ENCODE data around the gene DPM3. TPM values are rescaled to one million over a fixed set of nuclear protein-coding genes. Genes with fewer than 3 reads are reported as not detected.
"Not testable (repeated sequence)": the region's sequence is repeated elsewhere in the genome, so short reads cannot be mapped to it uniquely, and the experiment has no call there.

Gene DPM3
- total RNA-seq, 1 experiment from 2014 or later: 27.8 TPM

DNA sequence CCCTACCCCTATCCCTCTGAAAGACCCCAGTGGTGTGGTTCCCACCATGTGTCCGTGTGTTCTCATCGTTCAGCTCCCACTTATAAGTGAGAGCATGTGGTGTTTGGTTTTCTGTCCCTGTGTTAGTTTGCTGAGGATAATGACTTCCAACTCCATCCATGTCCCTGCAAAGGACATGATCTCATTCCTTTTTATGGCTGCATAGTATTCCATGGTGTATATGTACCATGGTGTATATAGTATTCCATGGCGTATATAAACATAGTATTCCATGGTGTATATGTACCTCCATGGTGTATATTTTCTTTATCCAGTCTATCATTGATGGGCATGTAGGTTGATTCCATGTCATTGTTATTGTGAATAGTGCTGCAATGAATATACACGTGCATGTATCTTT is 23.5 kb upstream of the DPM3 start:
- DNase-seq; intact Hi-C loops (cut with micrococcal nuclease; ENCODE audit: unreplicated experiment); H3K27me3 Mint-ChIP-seq (ENCODE audit: insufficient read depth, unreplicated experiment); POLR2A ChIA-PET; H3K9me3 ChIP-seq; H3K36me3 Mint-ChIP-seq (ENCODE audit: insufficient read depth, unreplicated experiment); H3K4me1 Mint-ChIP-seq (ENCODE audit: low read depth, unreplicated experiment); H3K4me1 ChIP-seq; H3K9me3 Mint-ChIP-seq (ENCODE audit: unreplicated experiment); H3K4me3 Mint-ChIP-seq (ENCODE audit: unreplicated experiment); H3K36me3 ChIP-seq (ENCODE audit: control insufficient read depth, insufficient read depth, low read length); H3K27me3 ChIP-seq (replicated peaks; ENCODE audit: control insufficient read depth, insufficient read depth, low read length); H3K4me3 ChIP-seq (ENCODE audit: low read depth, low read length); H3K27ac Mint-ChIP-seq (ENCODE audit: unreplicated experiment); BruUV-seq (replicated peaks): not testable (repeated sequence)
- CTCF ChIA-PET: interaction anchor here (1.1 kb wide), 1 partner anchor 9 kb away, joined by 4 read pairs; the partner anchor contains the start of gene KRTCAP2

DNA sequence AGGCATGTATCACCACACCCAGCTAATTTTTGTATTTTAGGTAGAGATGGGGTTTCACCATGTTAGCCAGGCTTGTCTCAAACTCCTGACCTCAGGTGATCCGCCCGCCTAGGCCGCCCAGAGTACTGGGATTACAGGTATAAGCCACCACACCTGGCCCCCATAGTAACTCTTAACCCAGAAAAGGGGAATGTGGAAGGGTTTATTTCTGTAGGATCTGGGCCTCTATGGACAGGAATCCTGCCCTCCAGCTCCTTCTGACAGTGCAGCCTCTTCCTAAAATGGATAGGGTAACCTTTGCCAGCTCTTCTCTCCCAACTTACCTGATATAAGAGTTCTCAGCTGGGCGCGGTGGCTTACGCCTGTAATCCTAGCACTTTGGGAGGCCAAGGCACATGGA is 22.3 kb upstream of the DPM3 start:
- BruUV-seq (replicated peaks); H3K4me1 Mint-ChIP-seq (ENCODE audit: low read depth, unreplicated experiment); H3K27ac Mint-ChIP-seq (ENCODE audit: unreplicated experiment); POLR2A ChIA-PET; intact Hi-C loops (cut with micrococcal nuclease; ENCODE audit: unreplicated experiment); H3K27me3 Mint-ChIP-seq (ENCODE audit: insufficient read depth, unreplicated experiment); H3K27me3 ChIP-seq (replicated peaks; ENCODE audit: control insufficient read depth, insufficient read depth, low read length); H3K4me1 ChIP-seq; H3K36me3 Mint-ChIP-seq (ENCODE audit: insufficient read depth, unreplicated experiment); DNase-seq; CTCF ChIA-PET; H3K36me3 ChIP-seq (ENCODE audit: control insufficient read depth, insufficient read depth, low read length); H3K4me3 ChIP-seq (ENCODE audit: low read depth, low read length); H3K9me3 ChIP-seq; H3K4me3 Mint-ChIP-seq (ENCODE audit: unreplicated experiment); H3K9me3 Mint-ChIP-seq (ENCODE audit: unreplicated experiment): not testable (repeated sequence)

DNA sequence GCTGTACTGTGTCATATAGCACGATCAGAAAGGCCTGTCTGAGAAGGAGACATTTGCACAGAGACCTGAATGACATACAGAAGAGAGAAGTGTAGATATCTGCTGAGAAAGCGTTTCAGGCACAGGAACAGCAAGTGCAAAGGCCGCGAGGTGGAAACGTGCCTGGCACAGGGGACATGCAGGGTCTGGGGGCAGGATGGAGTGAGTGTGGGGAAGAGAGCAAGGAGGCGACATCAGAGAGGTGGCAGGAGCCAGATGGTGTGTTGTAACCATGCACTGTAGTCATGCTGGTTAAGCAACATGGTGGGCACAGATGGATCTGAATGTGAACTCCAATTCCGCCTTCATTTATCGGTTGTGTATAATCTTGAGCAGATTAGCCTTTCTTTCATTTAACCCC is 19.8 kb upstream of the DPM3 start:
- Mint-ChIP-seq H3K36me3 (ENCODE audit: insufficient read depth, unreplicated experiment) (no peaks in the 10 kb centered on the region), H3K9me3 (ENCODE audit: unreplicated experiment) (no peaks in the 10 kb centered on the region), H3K27ac (ENCODE audit: unreplicated experiment) (no peak overlapping the region), H3K4me1 (ENCODE audit: low read depth, unreplicated experiment) (no peaks in the 10 kb centered on the region), H3K4me3 (ENCODE audit: unreplicated experiment) (no peak overlapping the region), H3K27me3 (ENCODE audit: insufficient read depth, unreplicated experiment) (no peaks in the 10 kb centered on the region)
- no TSS peak for BruUV-seq (replicated peaks)
- no peaks in the 10 kb centered on the region for H3K36me3 ChIP-seq (ENCODE audit: control insufficient read depth, insufficient read depth, low read length)
- no peak overlapping the region for H3K4me3 ChIP-seq (ENCODE audit: low read depth, low read length)
- ChIA-PET POLR2A (no interaction called here), CTCF (no interaction called here)
- no peaks in the 10 kb centered on the region for H3K9me3 ChIP-seq
- H3K4me1 ChIP-seq: no peaks in the 10 kb centered on the region
- H3K27me3 ChIP-seq (replicated peaks; ENCODE audit: control insufficient read depth, insufficient read depth, low read length): no peaks in the 10 kb centered on the region
- intact Hi-C loops (cut with micrococcal nuclease; ENCODE audit: unreplicated experiment): no loop called here
- DNase-seq: no peak
- TF ChIP-seq, protein P1, sequence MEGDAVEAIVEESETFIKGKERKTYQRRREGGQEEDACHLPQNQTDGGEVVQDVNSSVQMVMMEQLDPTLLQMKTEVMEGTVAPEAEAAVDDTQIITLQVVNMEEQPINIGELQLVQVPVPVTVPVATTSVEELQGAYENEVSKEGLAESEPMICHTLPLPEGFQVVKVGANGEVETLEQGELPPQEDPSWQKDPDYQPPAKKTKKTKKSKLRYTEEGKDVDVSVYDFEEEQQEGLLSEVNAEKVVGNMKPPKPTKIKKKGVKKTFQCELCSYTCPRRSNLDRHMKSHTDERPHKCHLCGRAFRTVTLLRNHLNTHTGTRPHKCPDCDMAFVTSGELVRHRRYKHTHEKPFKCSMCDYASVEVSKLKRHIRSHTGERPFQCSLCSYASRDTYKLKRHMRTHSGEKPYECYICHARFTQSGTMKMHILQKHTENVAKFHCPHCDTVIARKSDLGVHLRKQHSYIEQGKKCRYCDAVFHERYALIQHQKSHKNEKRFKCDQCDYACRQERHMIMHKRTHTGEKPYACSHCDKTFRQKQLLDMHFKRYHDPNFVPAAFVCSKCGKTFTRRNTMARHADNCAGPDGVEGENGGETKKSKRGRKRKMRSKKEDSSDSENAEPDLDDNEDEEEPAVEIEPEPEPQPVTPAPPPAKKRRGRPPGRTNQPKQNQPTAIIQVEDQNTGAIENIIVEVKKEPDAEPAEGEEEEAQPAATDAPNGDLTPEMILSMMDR (IDR thresholded peaks at IDR 0.05; ENCODE audit: insufficient read depth in 1 of 2, low read depth in 1 of 2, low read length in 1 of 2, severe bottlenecking in 1 of 2, unreplicated experiment in 1 of 2): no peak

DNA sequence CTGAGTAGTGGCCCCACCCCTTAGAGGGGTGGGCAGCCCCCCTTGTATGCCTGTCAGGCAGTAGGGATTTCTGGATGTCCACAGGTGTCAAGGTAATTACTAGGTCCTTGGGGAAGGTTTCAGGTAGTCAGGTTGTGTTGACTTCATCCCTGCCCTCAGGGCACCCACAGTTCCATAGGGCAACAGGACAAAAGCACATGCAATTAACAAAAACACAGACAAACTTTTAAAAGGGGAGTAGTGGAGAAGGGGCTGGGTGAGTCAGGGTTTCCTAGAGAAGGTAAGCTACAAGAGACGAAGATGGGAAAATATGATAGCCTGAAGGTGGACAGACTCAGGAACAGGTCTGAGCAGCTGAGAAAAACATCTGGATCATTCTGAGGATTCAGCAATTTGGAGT is 18.7 kb upstream of the DPM3 start:
- CTCF ChIA-PET: interaction anchor here (0.7 kb wide), 2 partner anchors 69 to 88 kb away, joined by 4 to 7 read pairs; no protein-coding TSS in a partner anchor
- POLR2A ChIA-PET: no interaction called here
- no peak for DNase-seq
- BruUV-seq (replicated peaks): no TSS peak
- Mint-ChIP-seq H3K4me3 (ENCODE audit: unreplicated experiment) (no peak overlapping the region), H3K27ac (ENCODE audit: unreplicated experiment) (no peak overlapping the region), H3K36me3 (ENCODE audit: insufficient read depth, unreplicated experiment) (no peaks in the 10 kb centered on the region), H3K9me3 (ENCODE audit: unreplicated experiment) (no peaks in the 10 kb centered on the region), H3K4me1 (ENCODE audit: low read depth, unreplicated experiment) (no peaks in the 10 kb centered on the region), H3K27me3 (ENCODE audit: insufficient read depth, unreplicated experiment) (no peaks in the 10 kb centered on the region)
- no peaks in the 10 kb centered on the region for H3K9me3 ChIP-seq
- no peaks in the 10 kb centered on the region for H3K36me3 ChIP-seq (ENCODE audit: control insufficient read depth, insufficient read depth, low read length)
- no peak overlapping the region for H3K4me3 ChIP-seq (ENCODE audit: low read depth, low read length)
- H3K4me1 ChIP-seq: no peaks in the 10 kb centered on the region
- no peaks in the 10 kb centered on the region for H3K27me3 ChIP-seq (replicated peaks; ENCODE audit: control insufficient read depth, insufficient read depth, low read length)
- TF ChIP-seq, protein P1 (IDR thresholded peaks at IDR 0.05; ENCODE audit: insufficient read depth in 1 of 2, low read depth in 1 of 2, low read length in 1 of 2, severe bottlenecking in 1 of 2, unreplicated experiment in 1 of 2): no peak
- intact Hi-C loops (cut with micrococcal nuclease; ENCODE audit: unreplicated experiment): no loop called here

DNA sequence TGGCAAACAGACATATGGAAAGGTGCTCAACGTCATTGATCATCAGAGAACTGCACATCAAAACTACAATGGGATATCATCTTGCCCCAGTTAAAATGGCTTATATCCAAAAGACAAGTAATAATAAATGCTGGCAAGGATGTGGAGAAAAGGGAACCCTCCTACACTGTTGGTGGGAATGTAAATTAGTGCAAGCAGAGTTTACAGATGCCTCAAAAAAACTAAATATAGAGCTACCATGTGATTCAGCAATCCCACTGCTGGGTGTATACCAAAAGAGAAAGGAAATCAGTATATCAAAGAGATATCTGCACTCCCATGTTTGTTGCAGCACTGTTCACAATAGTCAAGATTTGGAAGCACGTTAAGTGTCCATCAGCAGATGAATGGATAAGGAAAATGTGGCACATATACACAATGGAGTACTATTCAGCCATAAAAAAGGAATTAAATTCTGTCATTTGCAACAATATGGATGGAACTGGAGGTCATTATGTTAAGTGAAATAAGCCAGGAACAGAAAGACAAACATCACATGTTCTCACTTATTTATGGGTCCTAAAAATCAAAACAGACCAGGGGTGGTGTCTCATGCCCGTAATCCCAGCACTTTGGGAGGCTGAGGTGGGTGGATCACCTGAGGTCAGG is 15.8 kb upstream of the DPM3 start:
- H3K4me1 Mint-ChIP-seq (ENCODE audit: low read depth, unreplicated experiment); H3K9me3 Mint-ChIP-seq (ENCODE audit: unreplicated experiment); H3K4me1 ChIP-seq; POLR2A ChIA-PET; BruUV-seq (replicated peaks); H3K27me3 ChIP-seq (replicated peaks; ENCODE audit: control insufficient read depth, insufficient read depth, low read length); H3K9me3 ChIP-seq; H3K4me3 ChIP-seq (ENCODE audit: low read depth, low read length); DNase-seq; H3K4me3 Mint-ChIP-seq (ENCODE audit: unreplicated experiment); H3K36me3 ChIP-seq (ENCODE audit: control insufficient read depth, insufficient read depth, low read length); intact Hi-C loops (cut with micrococcal nuclease; ENCODE audit: unreplicated experiment); H3K36me3 Mint-ChIP-seq (ENCODE audit: insufficient read depth, unreplicated experiment); H3K27me3 Mint-ChIP-seq (ENCODE audit: insufficient read depth, unreplicated experiment); H3K27ac Mint-ChIP-seq (ENCODE audit: unreplicated experiment): not testable (repeated sequence)
- CTCF ChIA-PET: interaction anchor here (2.0 kb wide), 1 partner anchor 11 kb away, joined by 9 read pairs; no protein-coding TSS in a partner anchor

Measured in Caco-2 (cell line).